Loucy (cell line): Measurements from ENCODE around the gene TMEM131.
"Not testable (repeated sequence)": the region's sequence is repeated elsewhere in the genome, so short reads cannot be mapped to it uniquely, and the experiment has no call there.

Experiments used
- H2AFZ ChIP-seq: fragments of 200-600 bp; sonication (generic); 2 replicates; pipeline ENCODE4 v1.6.0; 2016; ENCODE audit warnings: antibody characterized with exemption, mild to moderate bottlenecking, low read length, moderate library complexity
- H3F3A ChIP-seq: fragments of 200-600 bp; 2 replicates; pipeline ENCODE4 v1.6.0; 2016; ENCODE audit warnings: antibody characterized with exemption, low read depth, mild to moderate bottlenecking
- H3K27me3 ChIP-seq: fragments of 200-600 bp; sonication (generic); 2 replicates; pipeline ENCODE4 v1.6.1; 2014; ENCODE audit warnings: low read length, mild to moderate bottlenecking; ENCODE audit not compliant: insufficient read depth, poor library complexity, severe bottlenecking
- H3K36me3 ChIP-seq: fragments of 200-600 bp; sonication (generic); 2 replicates; pipeline ENCODE4 v1.6.1; 2016; ENCODE audit warnings: low read length; ENCODE audit not compliant: insufficient read depth
- H3K4me1 ChIP-seq: fragments of 200-600 bp; sonication (generic); 2 replicates; pipeline ENCODE4 v1.5.1; 2014; ENCODE audit warnings: low read length, mild to moderate bottlenecking; ENCODE audit not compliant: insufficient read depth, poor library complexity, severe bottlenecking
- H3K4me2 ChIP-seq: fragments of 200-600 bp; sonication (generic); 2 replicates; pipeline ENCODE4 v1.6.0; 2014; ENCODE audit warnings: antibody characterized with exemption, low read length, low read depth, mild to moderate bottlenecking; ENCODE audit not compliant: poor library complexity, severe bottlenecking
- H3K4me3 ChIP-seq: fragments of 200-600 bp; sonication (generic); 2 replicates; pipeline ENCODE4 v1.5.1; 2014; ENCODE audit warnings: low read length, mild to moderate bottlenecking, mixed read lengths; ENCODE audit not compliant: poor library complexity, severe bottlenecking
- H3K79me2 ChIP-seq: fragments of 200-600 bp; sonication (generic); 2 replicates; pipeline ENCODE4 v1.6.1; 2014; ENCODE audit warnings: low read length; ENCODE audit not compliant: insufficient read depth
- H3K9ac ChIP-seq: fragments of 200-600 bp; sonication (generic); 2 replicates; pipeline ENCODE4 v1.6.0; 2014; ENCODE audit warnings: mild to moderate bottlenecking, low read depth, low read length, moderate library complexity; ENCODE audit not compliant: poor library complexity, severe bottlenecking
- H3K9me2 ChIP-seq: fragments of 200-600 bp; sonication (generic); replicated peaks from 2 replicates; pipeline ENCODE4 v1.6.1; 2016; ENCODE audit warnings: low read depth, low read length, mixed read lengths
- H3K9me3 ChIP-seq: fragments of 200-600 bp; sonication (generic); 2 replicates; pipeline ENCODE4 v1.6.1; 2014; ENCODE audit warnings: mild to moderate bottlenecking, antibody characterized with exemption, low read length, low read depth; ENCODE audit not compliant: insufficient read depth
- H4K20me1 ChIP-seq: fragments of 200-600 bp; sonication (generic); 2 replicates; pipeline ENCODE4 v1.6.0; 2014; ENCODE audit warnings: antibody characterized with exemption, low read length, mild to moderate bottlenecking; ENCODE audit not compliant: insufficient read depth, poor library complexity, severe bottlenecking
- EZH2phosphoT487 ChIP-seq: fragments of 200-600 bp; IDR thresholded peaks from 2 replicates; pipeline ENCODE4 v1.6.1; 2018; ENCODE audit warnings: antibody characterized with exemption, mild to moderate bottlenecking, moderate library complexity, borderline replicate concordance
- TF ChIP-seq, protein P1 (sequence below): fragments of 200-600 bp; sonication (generic); conservative IDR thresholded peaks from 2 replicates; pipeline ENCODE4 v1.5.1; 2014; ENCODE audit warnings: mild to moderate bottlenecking, antibody characterized with exemption, low read length

Gene TMEM131

GRCh38 chr2:97995734-97996624 is at the start of gene TMEM131:
Gene TMEM131, minus strand, starts transcription at chr2:97995948. Its CDS starts 286 bp downstream, at chr2:97995662.
- no peaks in the 10 kb centered on the region for H3F3A ChIP-seq
- H4K20me1 ChIP-seq, result peaks cover 40% of the 10 kb centered on the region
- H3K9ac ChIP-seq, result peak within 1 kb of the TSS; percentile 88
- H3K4me2 ChIP-seq, result peak within 1 kb of the TSS; percentile 87
- H2AFZ ChIP-seq, result peak within 1 kb of the TSS; percentile 98
- H3K27me3 ChIP-seq, result no peaks in the 10 kb centered on the region
- H3K9me3 ChIP-seq, result no peaks in the 10 kb centered on the region
- peak within 1 kb of the TSS; percentile 95 for H3K4me3 ChIP-seq
- TF ChIP-seq, protein P1, sequence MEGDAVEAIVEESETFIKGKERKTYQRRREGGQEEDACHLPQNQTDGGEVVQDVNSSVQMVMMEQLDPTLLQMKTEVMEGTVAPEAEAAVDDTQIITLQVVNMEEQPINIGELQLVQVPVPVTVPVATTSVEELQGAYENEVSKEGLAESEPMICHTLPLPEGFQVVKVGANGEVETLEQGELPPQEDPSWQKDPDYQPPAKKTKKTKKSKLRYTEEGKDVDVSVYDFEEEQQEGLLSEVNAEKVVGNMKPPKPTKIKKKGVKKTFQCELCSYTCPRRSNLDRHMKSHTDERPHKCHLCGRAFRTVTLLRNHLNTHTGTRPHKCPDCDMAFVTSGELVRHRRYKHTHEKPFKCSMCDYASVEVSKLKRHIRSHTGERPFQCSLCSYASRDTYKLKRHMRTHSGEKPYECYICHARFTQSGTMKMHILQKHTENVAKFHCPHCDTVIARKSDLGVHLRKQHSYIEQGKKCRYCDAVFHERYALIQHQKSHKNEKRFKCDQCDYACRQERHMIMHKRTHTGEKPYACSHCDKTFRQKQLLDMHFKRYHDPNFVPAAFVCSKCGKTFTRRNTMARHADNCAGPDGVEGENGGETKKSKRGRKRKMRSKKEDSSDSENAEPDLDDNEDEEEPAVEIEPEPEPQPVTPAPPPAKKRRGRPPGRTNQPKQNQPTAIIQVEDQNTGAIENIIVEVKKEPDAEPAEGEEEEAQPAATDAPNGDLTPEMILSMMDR, result no peak
- no peak for TF ChIP-seq EZH2phosphoT487
- H3K79me2 ChIP-seq, result peaks cover 41% of the 10 kb centered on the region
- no peaks in the 10 kb centered on the region for H3K36me3 ChIP-seq
- no peaks in the 10 kb centered on the region for H3K9me2 ChIP-seq
- H3K4me1 ChIP-seq, result peaks cover 38% of the 10 kb centered on the region

- not testable (repeated sequence) for H4K20me1 ChIP-seq, H2AFZ ChIP-seq, H3K9me2 ChIP-seq, H3K36me3 ChIP-seq, H3K4me2 ChIP-seq, H3K27me3 ChIP-seq, H3K4me1 ChIP-seq, H3K79me2 ChIP-seq, H3K9ac ChIP-seq, H3F3A ChIP-seq, H3K9me3 ChIP-seq, H3K4me3 ChIP-seq
Measured at GRCh38 chr2:98044730-98045129, 49.0 kb upstream of the TMEM131 start.

DNA sequence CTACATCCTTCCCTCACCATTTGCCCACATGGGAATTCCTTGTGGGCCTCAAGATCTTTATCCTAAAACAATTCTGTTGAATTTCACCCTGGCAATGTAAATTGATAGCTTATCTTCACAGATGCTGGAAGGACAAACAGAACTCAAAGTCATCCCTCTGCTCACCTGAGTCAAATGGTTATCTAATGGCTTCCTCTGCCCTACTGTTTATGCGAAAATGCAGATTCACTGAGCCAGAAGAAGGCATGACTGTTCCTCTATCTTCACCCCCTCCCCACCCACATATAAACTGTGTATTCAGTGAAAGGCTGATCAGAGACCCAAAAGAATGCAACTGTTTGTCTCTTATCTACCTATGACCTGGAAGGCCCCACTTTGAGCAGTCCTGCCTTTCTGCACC is 47.4 kb upstream of the TMEM131 start:
- no peak for TF ChIP-seq EZH2phosphoT487
- TF ChIP-seq, protein P1, result no peak
- H3K9me3 ChIP-seq, result peaks cover 4% of the 10 kb centered on the region; the same call in 1 of the 2 replicates
- H3K9me2 ChIP-seq, result no peaks in the 10 kb centered on the region
- no peak overlapping the region for H2AFZ ChIP-seq
- no peaks in the 10 kb centered on the region for H4K20me1 ChIP-seq
- no peak overlapping the region for H3K9ac ChIP-seq
- no peaks in the 10 kb centered on the region for H3K36me3 ChIP-seq
- H3K27me3 ChIP-seq, result no peaks in the 10 kb centered on the region
- H3K4me1 ChIP-seq, result no peaks in the 10 kb centered on the region
- no peaks in the 10 kb centered on the region for H3K79me2 ChIP-seq
- no peak overlapping the region for H3K4me3 ChIP-seq
- H3K4me2 ChIP-seq, result no peak overlapping the region
- no peaks in the 10 kb centered on the region for H3F3A ChIP-seq
